K562 (cell line): Measurements from ENCODE around the gene SHISA3.

ENCODE experiments used
- EZH2 ChIP-seq: IDR thresholded peaks from 2 replicates; pipeline ENCODE4 v1.6.1; 2012; ENCODE audit warnings: low read depth, mild to moderate bottlenecking, inconsistent platforms, low read length, borderline replicate concordance
- NCOA1 ChIP-seq: fragments of 450-650 bp; IDR thresholded peaks from 2 replicates; pipeline ENCODE4 v1.6.1; 2016; ENCODE audit warnings: low read depth
- NFRKB ChIP-seq: fragments of 450-650 bp; IDR thresholded peaks from 2 replicates; pipeline ENCODE4 v1.6.1; 2016; ENCODE audit warnings: low read depth
- RAD21 ChIP-seq, 2 experiments: fragments of 250-450 bp in 1 of 2; fragments of 450-650 bp in 1 of 2; sonication (Bioruptor Pico) in 1 of 2; formaldehyde crosslinking in 1 of 2; IDR thresholded peaks in 1 of 2; conservative IDR thresholded peaks in 1 of 2; 2 replicates each; pipeline versions ENCODE4 v1.4.0 to v1.8.0; 2020 to 2022; ENCODE audit warnings: mild to moderate bottlenecking in 2 of 2, moderate library complexity in 1 of 2
- ZNF780A ChIP-seq: fragments of 250-450 bp; sonication (Bioruptor Pico); IDR thresholded peaks from 2 replicates; pipeline ENCODE4 v1.5.0; 2021; ENCODE audit warnings: mild to moderate bottlenecking
- TF ChIP-seq, protein P1 (sequence below): sonication (generic); formaldehyde crosslinking; IDR thresholded peaks from 2 replicates; pipeline ENCODE4 v1.8.1; 2022; ENCODE audit warnings: missing genetic modification reagents
- TF ChIP-seq, protein P2 (sequence below): sonication (generic); formaldehyde crosslinking; IDR thresholded peaks from 2 replicates; pipeline ENCODE4 v1.9.0; 2022; ENCODE audit warnings: mild to moderate bottlenecking, missing genetic modification reagents

DNA sequence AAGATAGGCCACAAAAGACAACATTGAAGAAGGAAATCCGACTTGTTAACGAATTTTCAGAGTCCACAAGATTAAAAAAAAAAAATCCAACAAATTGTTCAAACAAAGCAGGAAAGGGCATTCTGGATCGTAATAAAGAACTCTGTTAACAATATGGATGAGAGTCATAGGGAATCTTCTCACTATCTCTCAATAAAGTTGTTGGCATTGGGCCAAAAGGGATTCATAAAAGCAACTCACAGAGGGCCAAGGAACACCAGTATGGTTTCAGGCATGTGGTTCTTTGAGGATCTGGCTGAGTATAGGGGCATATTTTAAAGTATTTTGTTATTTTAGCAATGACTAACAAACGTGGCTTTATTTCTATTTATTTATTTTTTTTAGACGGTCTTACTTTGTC is 49.5 kb downstream of the SHISA3 start:
- TF ChIP-seq NCOA1 (no peak), NFRKB (no peak), EZH2 (no peak), RAD21 (CRISPR knock-in tag; conservative IDR thresholded peaks at IDR 0.05 in 1 of 2, IDR thresholded peaks at IDR 0.05 in 1 of 2) (no peak), ZNF780A (CRISPR knock-in tag) (no peak)
- TF ChIP-seq, protein P1, sequence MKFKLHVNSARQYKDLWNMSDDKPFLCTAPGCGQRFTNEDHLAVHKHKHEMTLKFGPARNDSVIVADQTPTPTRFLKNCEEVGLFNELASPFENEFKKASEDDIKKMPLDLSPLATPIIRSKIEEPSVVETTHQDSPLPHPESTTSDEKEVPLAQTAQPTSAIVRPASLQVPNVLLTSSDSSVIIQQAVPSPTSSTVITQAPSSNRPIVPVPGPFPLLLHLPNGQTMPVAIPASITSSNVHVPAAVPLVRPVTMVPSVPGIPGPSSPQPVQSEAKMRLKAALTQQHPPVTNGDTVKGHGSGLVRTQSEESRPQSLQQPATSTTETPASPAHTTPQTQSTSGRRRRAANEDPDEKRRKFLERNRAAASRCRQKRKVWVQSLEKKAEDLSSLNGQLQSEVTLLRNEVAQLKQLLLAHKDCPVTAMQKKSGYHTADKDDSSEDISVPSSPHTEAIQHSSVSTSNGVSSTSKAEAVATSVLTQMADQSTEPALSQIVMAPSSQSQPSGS (CRISPR knock-in tag), result no peak
- TF ChIP-seq, protein P2, sequence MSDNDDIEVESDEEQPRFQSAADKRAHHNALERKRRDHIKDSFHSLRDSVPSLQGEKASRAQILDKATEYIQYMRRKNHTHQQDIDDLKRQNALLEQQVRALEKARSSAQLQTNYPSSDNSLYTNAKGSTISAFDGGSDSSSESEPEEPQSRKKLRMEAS (CRISPR knock-in tag), result no peak
